ENCODE results near the gene GBP7. TPM values are rescaled to one million over a fixed set of nuclear protein-coding genes. Genes with fewer than 3 reads are reported as not detected.

GBP7 gene
- total RNA-seq, 1 donor from 2014 or later = 0.69 TPM

GRCh38 chr1:89088572-89088971 lies 87.2 kb downstream of the GBP7 start:
- H3K9me3 Mint-ChIP-seq (ENCODE audit: unreplicated experiment) = no peaks in the 10 kb centered on the region
- DNase-seq (ENCODE audit: low spot score) = no peak
- no peaks in the 10 kb centered on the region for H3K36me3 Mint-ChIP-seq (ENCODE audit: low read depth, unreplicated experiment)
- H3K4me3 Mint-ChIP-seq (ENCODE audit: unreplicated experiment) = no peak overlapping the region
- H3K4me1 Mint-ChIP-seq (ENCODE audit: unreplicated experiment) = no peaks in the 10 kb centered on the region
- peaks cover 2% of the 10 kb centered on the region for H3K27me3 Mint-ChIP-seq (ENCODE audit: unreplicated experiment)
- no peak overlapping the region for H3K27ac Mint-ChIP-seq (ENCODE audit: unreplicated experiment)
- TF ChIP-seq CTCF (IDR thresholded peaks at IDR 0.05; ENCODE audit: unreplicated experiment) = no peak

- DNase-seq (ENCODE audit: low spot score) = no peak
- Mint-ChIP-seq H3K4me1 (ENCODE audit: unreplicated experiment) (peaks cover under 1% of the 10 kb centered on the region), H3K36me3 (ENCODE audit: low read depth, unreplicated experiment) (no peaks in the 10 kb centered on the region), H3K9me3 (ENCODE audit: unreplicated experiment) (no peaks in the 10 kb centered on the region), H3K4me3 (ENCODE audit: unreplicated experiment) (no peak overlapping the region), H3K27ac (ENCODE audit: unreplicated experiment) (no peak overlapping the region), H3K27me3 (ENCODE audit: unreplicated experiment) (peaks cover 2% of the 10 kb centered on the region)
- TF ChIP-seq CTCF (IDR thresholded peaks at IDR 0.05; ENCODE audit: unreplicated experiment) = no peak
These were observed 88.6 kb downstream of the GBP7 start for GRCh38 chr1:89087241-89087640.

- H3K27ac Mint-ChIP-seq (ENCODE audit: unreplicated experiment) = no peak overlapping the region
- no peak overlapping the region for H3K4me3 Mint-ChIP-seq (ENCODE audit: unreplicated experiment)
- peaks cover 6% of the 10 kb centered on the region for H3K4me1 Mint-ChIP-seq (ENCODE audit: unreplicated experiment)
- peaks cover 2% of the 10 kb centered on the region for H3K27me3 Mint-ChIP-seq (ENCODE audit: unreplicated experiment)
- no peak for DNase-seq (ENCODE audit: low spot score)
- TF ChIP-seq CTCF (IDR thresholded peaks at IDR 0.05; ENCODE audit: unreplicated experiment) = no peak
- no peaks in the 10 kb centered on the region for H3K9me3 Mint-ChIP-seq (ENCODE audit: unreplicated experiment)
- H3K36me3 Mint-ChIP-seq (ENCODE audit: low read depth, unreplicated experiment) = no peaks in the 10 kb centered on the region
These were observed 90.0 kb downstream of the GBP7 start for GRCh38 chr1:89085781-89086180.

Other genes with a start within 250 kb of the GBP7 start
- gene KYAT3, start 183.4 kb downstream of the GBP7 start, total RNA-seq (ENCODE audit: unreplicated experiment) = 30.9 TPM
- 11.3 TPM for gene RBMXL1, start 183.4 kb downstream of the GBP7 start, total RNA-seq (ENCODE audit: unreplicated experiment)
- 0.36 TPM for gene GBP3, start 153.1 kb downstream of the GBP7 start, total RNA-seq (ENCODE audit: unreplicated experiment)
- 9.9 TPM for gene GBP1, start 110.8 kb downstream of the GBP7 start, total RNA-seq (ENCODE audit: unreplicated experiment)
- 0.36 TPM for gene GBP2, start 49.9 kb downstream of the GBP7 start, total RNA-seq (ENCODE audit: unreplicated experiment)
- 75.5 TPM for gene GBP4, start 22.9 kb upstream of the GBP7 start, total RNA-seq (ENCODE audit: unreplicated experiment)
- gene GBP5, start 96.9 kb upstream of the GBP7 start, total RNA-seq (ENCODE audit: unreplicated experiment) = 2.6 TPM
- gene GBP6, start 188.1 kb upstream of the GBP7 start, total RNA-seq (ENCODE audit: unreplicated experiment) = 0.26 TPM